Astrocyte of the spinal cord (primary cell): ENCODE measurements around the gene RSKR.

Source experiments
- DNase-seq: peaks from one replicate; pipeline ENCODE4 v3.0.0; 2011; ENCODE audit warnings: low read depth, low spot score
- H3K4me3 ChIP-seq: 2 replicates; pipeline ENCODE4 v1.5.1; 2011; ENCODE audit warnings: low read depth, mild to moderate bottlenecking, low read length, moderate library complexity
- in situ Hi-C: cut with HindIII; loops from 2 replicates; pipeline ENCODE4 v1.10.0; 2017; ENCODE audit warnings: low sequenced_read_pairs
- TF ChIP-seq, protein P1 (sequence below): IDR thresholded peaks from 2 replicates; pipeline ENCODE4 v1.5.1; 2012; ENCODE audit warnings: low read depth, mild to moderate bottlenecking, low read length, inconsistent platforms

Gene RSKR

DNA sequence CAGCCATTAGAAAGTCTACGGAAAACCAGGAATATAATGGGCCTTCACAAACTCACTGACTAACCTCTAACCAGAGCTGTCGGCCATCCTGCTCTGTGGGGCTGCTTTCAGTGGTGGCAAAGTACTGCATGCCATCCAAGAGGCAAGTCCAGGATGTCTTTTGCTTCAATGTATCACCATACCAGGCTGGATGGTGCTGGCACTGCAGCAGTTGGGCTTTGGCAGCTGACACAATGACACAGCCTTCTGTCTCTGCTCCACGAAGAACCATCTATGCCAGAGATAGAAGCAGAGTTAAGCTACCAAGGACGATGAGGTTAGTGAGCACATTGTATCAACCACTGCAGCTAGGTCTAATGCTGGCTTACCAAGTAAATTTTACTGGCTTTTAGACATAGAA lies 9.7 kb upstream of the RSKR start:
- TF ChIP-seq, protein P1, sequence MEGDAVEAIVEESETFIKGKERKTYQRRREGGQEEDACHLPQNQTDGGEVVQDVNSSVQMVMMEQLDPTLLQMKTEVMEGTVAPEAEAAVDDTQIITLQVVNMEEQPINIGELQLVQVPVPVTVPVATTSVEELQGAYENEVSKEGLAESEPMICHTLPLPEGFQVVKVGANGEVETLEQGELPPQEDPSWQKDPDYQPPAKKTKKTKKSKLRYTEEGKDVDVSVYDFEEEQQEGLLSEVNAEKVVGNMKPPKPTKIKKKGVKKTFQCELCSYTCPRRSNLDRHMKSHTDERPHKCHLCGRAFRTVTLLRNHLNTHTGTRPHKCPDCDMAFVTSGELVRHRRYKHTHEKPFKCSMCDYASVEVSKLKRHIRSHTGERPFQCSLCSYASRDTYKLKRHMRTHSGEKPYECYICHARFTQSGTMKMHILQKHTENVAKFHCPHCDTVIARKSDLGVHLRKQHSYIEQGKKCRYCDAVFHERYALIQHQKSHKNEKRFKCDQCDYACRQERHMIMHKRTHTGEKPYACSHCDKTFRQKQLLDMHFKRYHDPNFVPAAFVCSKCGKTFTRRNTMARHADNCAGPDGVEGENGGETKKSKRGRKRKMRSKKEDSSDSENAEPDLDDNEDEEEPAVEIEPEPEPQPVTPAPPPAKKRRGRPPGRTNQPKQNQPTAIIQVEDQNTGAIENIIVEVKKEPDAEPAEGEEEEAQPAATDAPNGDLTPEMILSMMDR = no peak
- in situ Hi-C loops = no loop called here
- DNase-seq = no peak
- no peak overlapping the region for H3K4me3 ChIP-seq

DNA sequence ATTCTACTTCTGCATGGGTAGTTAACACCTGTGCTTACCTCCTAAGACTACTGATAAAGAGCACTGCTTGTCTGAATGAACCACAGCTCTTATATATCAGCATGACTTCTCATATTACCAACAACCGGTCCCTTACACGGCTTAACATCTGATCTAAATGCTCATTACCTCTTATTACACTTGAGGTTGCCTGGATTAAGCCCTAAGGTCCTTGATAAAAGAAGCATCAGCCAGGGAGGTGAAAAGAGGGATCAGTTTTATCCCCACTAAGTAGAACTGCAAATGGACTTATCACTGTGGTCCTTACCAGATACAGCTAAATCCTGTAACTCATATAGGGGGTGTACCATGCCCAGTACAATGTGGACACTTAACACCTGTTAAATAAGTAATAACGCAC lies 8.2 kb upstream of the RSKR start:
- in situ Hi-C loops = no loop called here
- DNase-seq = no peak
- TF ChIP-seq, protein P1 = no peak
- no peak overlapping the region for H3K4me3 ChIP-seq

DNA sequence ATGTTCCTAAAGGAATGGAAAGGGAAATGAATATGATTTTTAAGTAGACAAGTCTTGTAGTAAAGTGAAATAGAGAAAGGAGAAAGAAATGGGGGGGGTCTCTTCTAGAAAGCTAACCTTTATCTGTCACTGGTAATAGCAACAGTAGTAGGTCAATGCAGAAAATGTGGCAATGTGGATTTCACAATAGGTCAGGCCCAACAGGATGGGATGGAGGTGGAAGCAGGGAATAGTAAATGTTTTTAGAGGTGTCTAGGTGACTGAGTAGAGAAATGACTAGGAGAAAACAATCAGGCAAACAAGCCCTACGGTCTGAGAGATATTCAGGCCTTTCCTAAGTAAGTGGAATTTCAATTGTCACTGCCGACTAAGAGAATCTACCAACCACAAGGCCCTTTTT lies 6.0 kb upstream of the RSKR start:
- no peak overlapping the region for H3K4me3 ChIP-seq
- DNase-seq = no peak
- in situ Hi-C loops = no loop called here
- TF ChIP-seq, protein P1 = no peak

DNA sequence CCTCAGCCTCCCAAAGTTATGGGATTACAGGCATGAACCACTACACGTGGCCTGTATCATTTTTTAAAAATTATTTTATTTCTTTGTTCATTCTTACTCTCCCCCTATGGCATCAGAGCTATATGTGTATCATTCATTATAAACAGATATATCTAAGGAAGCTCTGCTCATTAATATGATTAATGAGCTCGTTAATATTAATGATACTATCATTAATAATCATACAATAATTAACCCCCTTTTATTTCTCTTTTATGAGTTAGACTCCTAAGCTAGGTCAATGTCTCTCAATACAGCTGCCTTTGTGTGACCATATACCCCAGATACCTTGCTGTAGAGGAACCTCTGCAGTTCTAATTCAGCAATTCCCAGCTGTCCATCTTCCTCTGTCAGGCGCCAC lies 4.5 kb upstream of the RSKR start:
- H3K4me3 ChIP-seq = no peak overlapping the region
- TF ChIP-seq, protein P1 = no peak
- DNase-seq = no peak
- in situ Hi-C loops = no loop called here

- no peak overlapping the region for H3K4me3 ChIP-seq
- in situ Hi-C loops = no loop called here
- DNase-seq = no peak
- TF ChIP-seq, protein P1 = no peak
Observed at GRCh38 chr17:28616281-28616680, 2.3 kb upstream of the RSKR start.

DNA sequence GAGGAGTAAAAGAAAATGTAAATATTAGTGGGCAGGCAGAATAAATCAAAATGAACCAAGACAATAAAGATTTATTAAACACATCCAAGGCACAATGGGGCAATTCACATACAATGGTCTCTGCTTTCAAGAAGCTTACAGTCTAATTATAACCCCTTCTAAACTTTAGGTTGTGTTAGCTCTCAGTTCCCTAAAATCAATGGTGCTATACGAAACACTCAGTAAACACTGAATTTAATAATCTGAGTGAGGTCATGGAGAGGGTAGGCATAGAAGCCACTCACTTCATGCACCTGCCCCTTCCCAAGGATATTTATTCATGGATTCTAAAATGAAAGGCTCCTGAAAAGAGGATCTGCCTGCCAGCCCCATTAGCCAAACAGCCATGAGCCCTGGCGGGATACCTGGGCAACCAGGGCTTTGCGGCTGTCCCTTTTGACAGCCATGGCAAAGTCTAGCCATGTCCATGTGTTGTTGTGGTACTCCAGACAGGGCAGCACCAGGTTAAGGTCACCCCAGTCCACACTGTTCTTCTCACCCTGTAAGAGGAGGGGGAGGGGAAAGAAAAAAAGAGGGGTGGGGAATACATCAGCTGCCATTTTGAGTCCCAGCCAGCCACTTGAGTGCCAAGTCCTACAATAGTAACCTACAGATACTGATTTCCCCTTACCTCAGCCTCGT lies 1.4 kb upstream of the RSKR start:
- DNase-seq = no peak
- no peak overlapping the region for H3K4me3 ChIP-seq
- TF ChIP-seq, protein P1 = no peak
- in situ Hi-C loops = no loop called here
